GM12872 (cell line): ENCODE measurements around the gene BCLAF1.
A peak's percentile ranks its signal among the peaks of the same experiment; 100 is the strongest.

Source experiments
- TF ChIP-seq, protein P1 (sequence below): IDR thresholded peaks from 3 replicates; pipeline ENCODE4 v1.5.1; 2011; ENCODE audit warnings: low read depth, mild to moderate bottlenecking, low read length, moderate library complexity; ENCODE audit not compliant: insufficient read depth

The BCLAF1 gene

DNA sequence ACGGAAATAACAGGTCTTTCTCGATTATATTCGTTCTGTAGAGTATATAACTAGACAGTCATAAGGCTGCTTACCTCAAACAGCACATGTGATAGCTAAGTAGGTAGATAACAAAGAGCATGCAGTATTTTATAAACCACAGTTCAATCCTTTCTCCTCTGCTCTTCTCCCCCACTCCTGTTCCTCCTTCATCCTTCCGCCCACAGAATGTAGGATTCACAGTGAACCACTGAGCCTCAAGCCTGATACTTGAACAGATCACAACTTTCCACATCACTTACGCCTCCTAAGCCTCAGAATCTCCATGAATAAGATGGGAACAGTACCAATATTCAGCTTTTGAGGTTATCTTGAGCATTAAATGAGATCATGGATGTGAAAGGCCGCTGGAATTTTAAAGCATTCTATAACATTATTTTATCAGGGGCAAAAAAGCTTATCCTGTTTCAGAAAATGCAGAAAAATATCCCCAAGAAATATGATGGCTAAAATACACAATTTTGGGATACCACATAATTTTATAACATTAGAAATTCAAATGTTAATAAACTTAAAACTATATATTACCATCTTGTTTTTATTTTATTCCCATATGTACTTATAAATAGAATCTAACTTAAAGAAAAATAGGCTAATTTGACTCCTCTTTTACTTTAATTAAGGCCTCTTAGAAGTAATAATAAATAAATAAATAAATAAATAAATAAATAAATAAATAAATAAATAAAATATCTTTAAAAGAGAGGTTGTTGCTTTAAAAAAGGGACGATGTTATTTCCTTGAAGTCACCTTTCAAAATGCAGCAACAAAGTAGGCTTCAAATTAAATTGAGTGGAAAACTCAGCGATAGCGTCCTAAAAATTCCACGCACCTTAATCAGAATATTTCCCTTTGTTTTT lies 72.9 kb downstream of the BCLAF1 start:
- TF ChIP-seq, protein P1, sequence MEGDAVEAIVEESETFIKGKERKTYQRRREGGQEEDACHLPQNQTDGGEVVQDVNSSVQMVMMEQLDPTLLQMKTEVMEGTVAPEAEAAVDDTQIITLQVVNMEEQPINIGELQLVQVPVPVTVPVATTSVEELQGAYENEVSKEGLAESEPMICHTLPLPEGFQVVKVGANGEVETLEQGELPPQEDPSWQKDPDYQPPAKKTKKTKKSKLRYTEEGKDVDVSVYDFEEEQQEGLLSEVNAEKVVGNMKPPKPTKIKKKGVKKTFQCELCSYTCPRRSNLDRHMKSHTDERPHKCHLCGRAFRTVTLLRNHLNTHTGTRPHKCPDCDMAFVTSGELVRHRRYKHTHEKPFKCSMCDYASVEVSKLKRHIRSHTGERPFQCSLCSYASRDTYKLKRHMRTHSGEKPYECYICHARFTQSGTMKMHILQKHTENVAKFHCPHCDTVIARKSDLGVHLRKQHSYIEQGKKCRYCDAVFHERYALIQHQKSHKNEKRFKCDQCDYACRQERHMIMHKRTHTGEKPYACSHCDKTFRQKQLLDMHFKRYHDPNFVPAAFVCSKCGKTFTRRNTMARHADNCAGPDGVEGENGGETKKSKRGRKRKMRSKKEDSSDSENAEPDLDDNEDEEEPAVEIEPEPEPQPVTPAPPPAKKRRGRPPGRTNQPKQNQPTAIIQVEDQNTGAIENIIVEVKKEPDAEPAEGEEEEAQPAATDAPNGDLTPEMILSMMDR: no peak

DNA sequence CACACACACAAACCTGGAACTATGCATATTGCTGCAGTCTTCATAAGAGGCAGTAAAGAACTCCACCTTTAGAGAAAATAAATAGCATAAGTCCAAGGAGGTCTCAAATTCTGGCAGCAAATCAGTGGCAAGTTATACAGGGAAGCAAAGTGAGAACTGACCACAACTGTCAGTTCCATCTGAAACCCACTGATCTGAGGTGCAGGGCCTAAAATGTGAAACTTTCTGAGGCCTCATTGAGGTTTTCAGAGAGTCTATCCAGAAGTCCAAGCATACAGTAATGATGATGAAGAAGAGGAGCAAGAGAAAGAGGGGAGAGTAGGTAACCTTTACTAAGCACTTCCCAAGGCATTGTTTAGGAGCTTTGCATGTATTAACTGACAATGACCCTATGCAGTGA lies 75.8 kb downstream of the BCLAF1 start:
- TF ChIP-seq, protein P1: no peak

DNA sequence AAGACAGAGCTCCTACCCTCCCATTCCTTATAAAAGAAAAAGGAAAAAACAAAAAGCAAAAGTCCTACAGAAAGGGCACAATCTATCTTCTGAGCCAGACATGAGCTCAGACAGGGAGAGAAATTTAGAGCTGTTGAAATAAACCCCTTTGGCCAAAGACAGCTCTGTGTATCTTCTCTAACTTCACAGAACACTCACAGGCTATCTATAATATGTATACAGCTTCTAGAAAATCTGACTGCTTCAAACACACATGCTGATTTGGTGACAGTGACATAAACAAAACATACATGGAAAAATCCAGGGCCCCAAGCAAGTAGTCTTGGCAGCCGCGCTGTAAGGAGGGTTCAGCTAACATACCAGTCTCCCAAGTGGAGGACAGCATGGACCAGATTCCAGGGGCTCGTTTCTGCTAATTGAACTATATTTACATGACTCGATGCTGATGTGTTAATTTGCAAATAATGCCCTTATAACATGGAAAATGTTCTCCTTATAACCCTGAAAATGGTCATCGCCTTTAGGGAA lies 76.6 kb downstream of the BCLAF1 start:
- TF ChIP-seq, protein P1: no peak

DNA sequence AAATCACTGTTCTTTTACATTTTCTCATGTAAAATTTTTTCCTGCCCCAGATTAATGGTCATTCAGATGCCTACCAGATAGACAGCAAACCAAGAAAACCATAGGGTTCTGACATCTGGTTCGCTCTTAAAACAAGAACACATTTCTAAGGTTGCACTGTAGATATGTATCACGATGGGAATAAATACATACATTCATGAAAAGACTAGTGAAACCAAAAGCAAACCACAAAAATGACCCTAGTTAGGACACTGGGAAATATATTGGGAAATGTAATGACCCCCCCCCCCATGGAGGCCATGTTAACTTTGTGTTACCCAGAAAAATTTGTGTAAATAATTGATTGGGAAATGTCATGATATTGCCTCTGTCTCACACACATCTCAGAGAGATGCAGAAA lies 77.0 kb downstream of the BCLAF1 start:
- TF ChIP-seq, protein P1: no peak

DNA sequence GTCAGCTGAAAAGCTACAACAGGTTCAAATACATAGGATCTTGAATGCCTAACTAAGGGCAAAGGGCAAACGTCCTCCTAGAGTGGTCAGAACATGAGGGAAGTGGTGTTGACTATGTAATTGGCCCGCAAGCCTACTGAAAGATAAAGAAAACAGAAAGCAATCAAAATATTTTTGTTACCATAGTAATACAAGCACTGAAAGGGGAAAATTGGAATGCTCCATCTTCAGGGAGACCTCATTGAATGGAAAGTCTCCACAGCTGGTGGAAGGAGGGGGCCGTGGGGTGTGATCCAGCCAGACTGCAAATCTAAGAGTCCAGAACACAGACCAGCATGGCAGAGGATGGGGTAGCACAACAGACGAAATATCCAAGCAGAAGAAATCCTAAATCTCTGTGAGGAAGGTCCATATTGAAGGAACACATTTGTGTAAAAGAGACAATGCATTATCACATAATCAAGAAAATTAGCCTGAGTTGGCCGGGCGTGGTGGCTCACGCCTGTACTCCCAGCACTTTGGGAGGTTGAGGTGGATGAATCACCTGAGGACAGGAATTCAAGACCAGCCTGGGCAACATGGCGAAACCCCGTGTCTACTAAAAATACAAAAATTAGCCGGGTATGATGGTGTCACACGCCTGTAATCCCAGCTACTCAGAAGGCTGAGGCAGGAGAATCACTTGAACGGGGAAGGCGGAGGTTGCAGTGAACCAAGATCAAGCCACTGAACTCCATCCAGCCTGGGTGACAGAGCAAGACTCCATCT lies 79.1 kb downstream of the BCLAF1 start:
- TF ChIP-seq, protein P1: no peak

DNA sequence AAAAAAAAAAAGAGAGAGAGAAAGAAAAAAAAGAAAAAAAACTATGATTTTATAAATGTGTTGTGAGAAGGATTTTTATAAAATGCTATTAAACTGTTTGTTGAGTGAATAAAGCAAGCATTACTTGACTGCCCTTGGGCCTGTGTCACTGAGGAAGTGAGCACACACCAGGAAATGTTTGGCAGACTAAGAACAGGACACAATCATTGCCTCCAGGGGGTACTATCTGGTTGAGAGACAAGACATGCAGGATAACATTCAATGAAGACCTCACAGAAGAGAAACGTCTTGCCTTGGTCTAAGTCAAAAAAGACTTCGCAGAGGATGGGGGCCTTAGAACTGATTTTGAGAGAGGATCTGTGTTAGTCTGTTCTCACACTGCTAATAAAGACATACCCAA lies 80.2 kb downstream of the BCLAF1 start:
- TF ChIP-seq, protein P1: no peak

DNA sequence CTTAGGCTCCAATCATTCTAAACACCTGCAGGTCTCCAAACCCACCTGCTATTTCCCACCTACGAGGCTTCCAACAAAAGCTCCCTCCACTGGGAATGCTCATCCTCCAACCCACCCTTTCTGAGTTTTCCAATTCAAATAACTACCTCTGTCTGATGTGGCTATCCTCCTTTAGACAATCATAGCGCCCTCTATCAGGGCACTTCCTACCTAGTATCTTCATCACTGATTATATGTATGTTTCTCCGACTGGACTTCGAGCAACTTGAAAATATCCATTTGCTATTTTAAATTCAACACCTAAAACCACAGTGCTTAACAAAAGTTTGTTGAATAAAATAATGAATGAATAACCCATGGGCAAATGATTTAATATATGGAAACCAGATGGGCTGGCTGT lies 80.9 kb downstream of the BCLAF1 start:
- TF ChIP-seq, protein P1: 0 out of 3 replicates have a peak, but pooled peaks have one; percentile 4
